HEK293 (cell line): Measurements from ENCODE around the gene NKG7.
A peak's percentile ranks its signal among the peaks of the same experiment; 100 is the strongest.

Experiments
- ZNF121 ChIP-seq: fragments of 450-650 bp; formaldehyde crosslinking; IDR thresholded peaks from 2 replicates; pipeline ENCODE4 v1.5.1; 2016; ENCODE audit warnings: missing biosample characterization, missing genetic modification characterization
- ZNF132 ChIP-seq: fragments of 450-650 bp; formaldehyde crosslinking; IDR thresholded peaks from 2 replicates; pipeline ENCODE4 v1.5.1; 2017; ENCODE audit warnings: missing biosample characterization, missing genetic modification characterization, borderline replicate concordance
- ZNF324 ChIP-seq: fragments of 450-650 bp; formaldehyde crosslinking; IDR thresholded peaks from 2 replicates; pipeline ENCODE4 v1.5.1; 2016; ENCODE audit warnings: missing biosample characterization, missing genetic modification characterization
- ZNF585B ChIP-seq: fragments of 450-650 bp; formaldehyde crosslinking; IDR thresholded peaks from 2 replicates; pipeline ENCODE4 v1.5.1; 2016; ENCODE audit warnings: missing biosample characterization, missing genetic modification characterization
- TF ChIP-seq, protein P1 (sequence below): fragments of 450-650 bp; formaldehyde crosslinking; IDR thresholded peaks from 2 replicates; pipeline ENCODE4 v1.5.1; 2016; ENCODE audit warnings: missing biosample characterization, missing genetic modification characterization

DNA sequence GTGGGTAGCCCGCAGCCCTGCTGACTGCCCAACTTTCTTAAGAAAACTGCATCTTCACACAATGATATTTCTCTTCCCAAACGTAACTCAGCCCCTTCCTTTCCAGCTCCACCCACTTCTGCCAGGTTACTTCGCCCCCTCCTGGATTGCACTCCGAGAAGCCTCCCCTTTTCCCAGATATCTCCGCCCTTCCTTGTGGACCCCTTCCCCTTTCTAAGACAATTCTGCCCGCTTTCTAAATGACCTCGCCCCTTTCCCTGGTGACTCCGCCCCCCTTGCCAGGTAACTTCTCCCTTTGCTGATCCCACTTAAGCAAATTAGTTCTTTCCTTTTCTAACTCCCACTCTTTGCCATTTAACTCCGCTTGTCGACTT lies 33.2 kb downstream of the NKG7 start:
- TF ChIP-seq, protein P1, sequence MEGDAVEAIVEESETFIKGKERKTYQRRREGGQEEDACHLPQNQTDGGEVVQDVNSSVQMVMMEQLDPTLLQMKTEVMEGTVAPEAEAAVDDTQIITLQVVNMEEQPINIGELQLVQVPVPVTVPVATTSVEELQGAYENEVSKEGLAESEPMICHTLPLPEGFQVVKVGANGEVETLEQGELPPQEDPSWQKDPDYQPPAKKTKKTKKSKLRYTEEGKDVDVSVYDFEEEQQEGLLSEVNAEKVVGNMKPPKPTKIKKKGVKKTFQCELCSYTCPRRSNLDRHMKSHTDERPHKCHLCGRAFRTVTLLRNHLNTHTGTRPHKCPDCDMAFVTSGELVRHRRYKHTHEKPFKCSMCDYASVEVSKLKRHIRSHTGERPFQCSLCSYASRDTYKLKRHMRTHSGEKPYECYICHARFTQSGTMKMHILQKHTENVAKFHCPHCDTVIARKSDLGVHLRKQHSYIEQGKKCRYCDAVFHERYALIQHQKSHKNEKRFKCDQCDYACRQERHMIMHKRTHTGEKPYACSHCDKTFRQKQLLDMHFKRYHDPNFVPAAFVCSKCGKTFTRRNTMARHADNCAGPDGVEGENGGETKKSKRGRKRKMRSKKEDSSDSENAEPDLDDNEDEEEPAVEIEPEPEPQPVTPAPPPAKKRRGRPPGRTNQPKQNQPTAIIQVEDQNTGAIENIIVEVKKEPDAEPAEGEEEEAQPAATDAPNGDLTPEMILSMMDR (tag by site-specific recombination), result peak; percentile 7; the same call in 1 of the 2 replicates
- TF ChIP-seq ZNF132 (tag by site-specific recombination) (no peak), ZNF324 (tag by site-specific recombination) (no peak), ZNF585B (tag by site-specific recombination) (no peak), ZNF121 (tag by site-specific recombination) (no peak)
